GM19043 (cell line): ENCODE measurements around the gene CPM.

ENCODE experiments used
- ATAC-seq: cut with Tn5 transposase; IDR thresholded peaks from one replicate; pipeline ENCODE4 v1.9.1; 2021; ENCODE audit warnings: low read depth; ENCODE audit not compliant: unreplicated experiment

Gene CPM

GRCh38 chr12:68910128-68910527 is 22.8 kb downstream of the CPM start:
- no peak for ATAC-seq

DNA sequence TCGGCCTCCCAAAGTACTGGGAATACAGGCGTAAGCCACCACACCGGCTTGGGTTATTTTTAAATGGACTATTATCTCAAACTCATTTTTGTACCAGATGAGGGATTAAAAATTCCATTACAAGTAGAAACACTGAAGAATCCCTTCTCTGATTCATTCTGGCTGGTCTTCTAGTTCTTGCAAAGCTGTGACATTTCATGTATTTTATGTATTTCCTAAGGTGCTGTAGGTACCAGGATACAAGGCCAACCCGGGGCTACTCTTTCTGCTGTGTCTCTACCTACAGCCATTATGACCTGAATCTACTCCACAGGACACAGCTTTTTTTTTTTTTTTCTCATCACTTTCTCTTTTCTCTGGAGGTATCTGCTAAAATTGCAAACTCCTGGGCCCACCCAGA is 24.9 kb downstream of the CPM start:
- no peak for ATAC-seq

DNA sequence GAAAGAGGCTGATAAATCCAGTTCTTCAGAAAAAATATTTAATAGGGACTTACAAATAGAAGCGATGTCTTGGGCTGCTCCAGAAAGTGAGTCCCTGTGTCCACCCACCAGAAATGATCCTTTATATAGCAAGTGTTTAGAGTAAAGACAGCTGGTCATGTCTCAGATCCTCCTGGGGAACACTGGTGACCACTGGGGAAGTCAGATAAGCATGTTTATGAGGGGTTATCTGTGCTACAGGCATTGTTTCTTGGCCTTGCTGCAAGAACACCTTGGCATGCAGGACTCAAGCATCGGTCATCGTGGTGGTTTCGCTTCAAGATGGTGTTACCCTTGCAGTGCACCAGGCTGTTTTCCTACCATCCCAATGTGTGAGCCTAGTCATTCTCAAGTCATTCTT is 27.2 kb downstream of the CPM start:
- no peak for ATAC-seq

- ATAC-seq: no peak
These were observed 28.5 kb downstream of the CPM start for GRCh38 chr12:68904351-68904962.

DNA sequence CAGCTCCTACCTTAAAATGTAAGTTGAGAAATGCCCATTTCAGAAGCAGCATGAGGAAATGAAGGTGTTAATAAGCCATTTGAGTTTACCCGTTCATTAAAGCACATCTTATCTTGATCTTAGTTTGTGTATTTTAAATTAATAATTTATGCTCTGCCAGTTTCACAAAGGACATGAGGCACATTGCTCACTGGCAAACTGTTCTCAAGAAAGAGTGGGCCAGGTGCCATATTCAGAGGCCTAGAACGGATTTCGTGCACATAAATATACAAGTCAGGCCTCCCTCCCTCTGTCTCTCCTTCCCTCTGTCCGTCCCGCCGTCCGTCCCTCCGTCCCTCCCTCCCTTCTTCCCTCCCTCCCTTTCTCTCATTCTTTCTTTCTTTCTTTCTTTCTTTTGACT is 29.5 kb downstream of the CPM start:
- ATAC-seq: no peak

DNA sequence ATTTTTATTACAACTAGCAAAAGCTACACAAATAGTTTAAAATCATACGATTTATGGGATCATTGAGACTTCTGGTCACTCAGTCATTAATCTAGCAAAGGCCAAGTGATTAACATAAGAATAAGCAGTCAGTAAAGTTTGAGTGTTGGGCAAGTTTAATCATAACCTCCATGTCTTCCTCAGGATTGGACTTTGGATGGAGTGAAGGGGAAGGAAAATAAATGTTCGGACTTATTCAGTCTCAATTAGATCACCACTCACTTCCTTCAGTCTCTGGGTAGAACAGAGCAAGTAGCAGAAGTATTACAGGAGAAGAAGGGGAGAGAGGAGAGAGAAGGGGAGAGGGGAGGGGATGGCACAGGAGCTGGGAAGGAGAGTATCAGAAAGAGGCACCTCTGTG is 31.4 kb downstream of the CPM start:
- no peak for ATAC-seq

DNA sequence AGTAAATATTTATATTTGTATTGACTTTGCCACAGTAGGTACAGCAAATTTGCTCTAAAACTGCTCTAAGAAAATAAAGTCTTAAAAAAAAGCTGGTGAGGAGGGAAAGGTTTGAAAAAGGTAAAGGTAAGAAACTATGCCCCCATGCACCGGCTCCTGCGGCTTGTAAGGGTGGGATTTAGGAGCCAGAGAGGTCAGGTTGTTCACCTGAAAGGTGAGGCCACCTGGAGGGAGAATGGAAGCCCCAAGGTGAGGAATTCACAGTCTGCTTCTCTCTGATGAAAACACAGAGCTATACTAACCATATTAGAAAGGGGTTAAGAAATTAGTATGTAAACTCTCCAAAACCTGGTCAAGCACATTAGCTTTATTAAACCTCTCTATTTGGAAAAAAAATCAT is 31.8 kb downstream of the CPM start:
- no peak for ATAC-seq

- ATAC-seq: no peak
These were observed 32.7 kb downstream of the CPM start for GRCh38 chr12:68900241-68900640.

- ATAC-seq: no peak
These were observed 33.7 kb downstream of the CPM start for GRCh38 chr12:68899251-68899771.

DNA sequence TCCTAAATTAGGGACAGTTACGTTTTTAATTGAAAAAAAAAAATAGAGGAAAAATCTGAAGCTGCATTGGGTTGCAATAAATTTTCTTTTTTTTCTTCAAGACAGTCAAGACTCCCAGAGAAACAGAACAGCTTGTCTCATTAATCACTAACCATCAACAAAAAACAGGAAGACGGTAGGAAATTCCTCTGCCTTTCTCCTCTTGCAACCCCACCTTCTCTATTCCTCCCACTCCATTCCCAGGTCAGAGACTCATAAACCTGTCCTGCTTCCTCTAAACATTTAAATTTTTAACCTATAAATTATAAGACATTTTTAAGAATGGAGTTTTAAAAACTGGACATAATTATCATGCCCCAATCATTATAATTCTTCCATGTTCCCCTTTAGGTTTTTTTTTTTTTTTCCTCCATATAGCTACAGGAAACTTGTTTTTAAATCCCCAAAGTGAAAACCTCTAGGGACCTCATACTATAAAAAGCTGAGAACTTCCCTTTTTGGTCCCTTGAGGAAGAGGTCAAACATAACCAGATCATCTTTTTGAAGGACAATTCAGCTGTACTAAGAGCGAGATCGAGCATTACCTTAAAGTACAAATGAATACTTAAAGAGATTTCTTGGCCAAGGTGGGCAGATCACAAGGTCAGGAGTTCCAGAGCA is 36.0 kb downstream of the CPM start:
- ATAC-seq: no peak

GRCh38 chr12:68894276-68894855 is 38.6 kb downstream of the CPM start:
- ATAC-seq: no peak

- no peak for ATAC-seq
These were observed 39.2 kb downstream of the CPM start for GRCh38 chr12:68893741-68894140.

- ATAC-seq: no peak
These were observed 39.8 kb downstream of the CPM start for GRCh38 chr12:68893201-68893600.

DNA sequence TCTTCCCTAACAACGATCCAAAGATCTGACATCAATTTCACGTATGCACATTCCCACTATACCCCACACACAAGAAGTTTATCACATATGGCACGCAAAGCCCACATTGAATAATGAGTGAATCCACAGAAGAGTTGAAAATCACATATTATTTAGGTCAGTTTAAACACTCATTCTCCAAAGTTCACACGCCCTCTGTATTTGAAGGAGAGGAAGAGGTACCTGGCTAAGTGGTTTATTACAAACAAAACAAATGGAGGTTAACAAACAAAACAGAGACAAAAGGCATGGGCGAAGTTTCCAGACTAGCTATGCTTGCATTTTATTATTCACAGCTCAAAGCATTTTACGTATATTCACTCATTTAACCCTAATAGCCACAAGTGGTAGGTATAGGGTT is 41.8 kb downstream of the CPM start:
- no peak for ATAC-seq

DNA sequence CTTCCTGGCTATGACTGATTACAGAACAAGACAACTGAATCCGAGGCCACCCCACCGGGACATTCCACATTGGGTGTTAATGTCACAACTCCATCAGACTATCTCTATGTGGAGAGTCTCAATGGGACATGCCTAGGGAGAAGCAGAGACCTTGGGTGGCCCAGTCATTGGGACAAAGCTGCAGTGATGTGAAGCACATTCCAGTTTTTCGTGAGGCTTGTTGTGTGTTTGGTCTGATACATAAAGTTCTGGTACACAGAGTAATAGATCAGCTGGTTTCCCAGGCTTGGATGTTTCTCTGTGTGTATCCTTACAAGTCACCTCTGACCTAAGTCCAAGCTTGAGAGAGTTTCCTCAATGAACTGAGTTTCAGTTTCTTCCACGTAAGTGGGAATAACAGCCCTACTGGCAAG is 42.3 kb downstream of the CPM start:
- no peak for ATAC-seq

- no peak for ATAC-seq
These were observed 44.7 kb downstream of the CPM start for GRCh38 chr12:68888243-68888642.

DNA sequence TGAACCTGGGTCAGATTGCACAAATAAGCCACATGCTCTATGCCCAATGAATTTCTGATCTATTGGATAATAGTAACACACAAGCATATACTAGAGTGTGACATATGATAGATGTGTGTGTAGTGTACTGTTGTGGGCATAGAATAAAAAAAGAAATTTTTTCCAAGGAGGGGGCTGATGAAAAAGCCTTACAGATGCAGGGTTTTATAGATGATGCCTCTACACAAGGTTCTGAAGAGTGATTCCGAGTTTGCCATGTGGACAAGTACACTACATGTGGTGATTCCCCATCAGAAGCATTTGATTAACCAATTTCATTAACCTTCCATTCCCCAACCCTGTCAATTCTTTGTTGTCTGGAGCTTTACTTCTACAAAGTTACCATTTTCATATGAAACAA is 45.3 kb downstream of the CPM start:
- no peak for ATAC-seq

GRCh38 chr12:68886636-68887572 is 46.1 kb downstream of the CPM start:
- ATAC-seq: no peak

DNA sequence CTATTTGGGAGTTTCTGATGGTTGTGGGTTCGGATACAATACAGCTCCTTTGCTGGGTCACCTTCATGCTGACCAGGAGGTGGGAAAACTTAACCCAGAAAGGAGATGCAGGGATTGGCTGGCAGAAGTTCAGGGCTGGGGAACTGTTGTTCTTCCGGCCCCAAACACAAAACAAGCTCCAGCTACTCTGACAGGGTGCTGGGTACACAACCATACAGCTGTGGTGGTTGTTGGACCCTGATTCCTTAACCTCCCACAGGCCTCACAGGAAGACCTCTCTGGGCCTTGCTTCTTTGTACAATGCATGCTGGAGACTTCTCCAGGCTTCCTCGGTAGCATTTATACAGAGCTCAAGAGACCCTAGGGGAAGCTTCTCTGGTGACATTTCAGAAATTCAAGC is 47.6 kb downstream of the CPM start:
- ATAC-seq: no peak

DNA sequence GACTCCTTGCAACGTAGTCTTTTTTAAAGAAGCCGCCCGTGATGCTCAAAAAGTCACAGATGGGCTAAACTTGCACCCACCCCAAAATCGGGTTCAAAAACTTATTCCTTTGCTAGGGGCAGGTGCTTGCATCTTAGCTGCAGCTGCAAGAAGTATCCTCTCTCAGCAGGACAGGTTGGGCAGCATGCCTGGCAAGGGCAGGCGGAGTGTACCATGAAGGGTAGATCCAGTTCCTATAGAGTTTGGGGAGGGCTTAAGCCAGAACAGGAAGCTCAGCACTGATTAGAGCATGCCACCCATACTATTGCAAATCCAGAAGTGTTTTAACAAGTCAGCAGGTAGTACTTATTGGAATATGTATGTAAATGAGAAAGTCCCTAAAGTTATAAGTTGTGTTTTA is 48.7 kb downstream of the CPM start:
- ATAC-seq: no peak

- ATAC-seq: no peak
These were observed 49.8 kb downstream of the CPM start for GRCh38 chr12:68883151-68883550.
